Epithelial cell of alveolus of lung (primary cell): ENCODE measurements around the gene TMEM82. TPM values are rescaled to one million over a fixed set of nuclear protein-coding genes. Genes with fewer than 3 reads are reported as not detected.

Experiments
- total RNA-seq: library from RNA; depleted of rRNA; stranded (reverse); fragments of >200 nt; gene quantifications from 2 replicates; pipeline ENCODE4 v1.2.1, GENCODE V29; 2015

TMEM82 gene
- not detected in 2 replicates for total RNA-seq

DNA sequence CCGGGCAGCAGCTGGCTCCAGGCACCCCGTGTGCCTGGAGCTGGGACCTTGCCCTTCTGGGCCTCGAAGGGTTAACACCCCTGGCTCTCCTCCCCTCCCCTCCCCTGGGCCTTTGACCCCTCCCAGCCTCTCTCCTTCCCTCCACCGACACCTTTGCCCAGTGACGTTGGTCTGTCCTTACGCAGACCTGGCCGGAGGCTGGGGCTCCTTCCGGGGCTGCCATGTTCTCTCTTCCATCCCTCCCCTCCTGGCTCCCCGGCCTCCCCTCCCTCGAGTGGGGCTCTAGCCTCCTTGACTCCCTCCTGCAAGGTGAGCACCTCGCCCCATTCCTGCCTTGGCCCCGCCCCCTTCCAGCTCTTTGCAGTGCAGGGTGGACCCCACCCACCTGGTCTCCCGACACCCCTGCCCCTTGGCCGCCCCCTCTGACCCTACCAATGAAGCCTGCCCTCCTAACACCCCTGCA is at the start of gene TMEM82:
TSS of gene TMEM82 (plus strand) at position 161 of the 463 bp plus-strand sequence. CDS start at position 222, 61 bp downstream.

DNA sequence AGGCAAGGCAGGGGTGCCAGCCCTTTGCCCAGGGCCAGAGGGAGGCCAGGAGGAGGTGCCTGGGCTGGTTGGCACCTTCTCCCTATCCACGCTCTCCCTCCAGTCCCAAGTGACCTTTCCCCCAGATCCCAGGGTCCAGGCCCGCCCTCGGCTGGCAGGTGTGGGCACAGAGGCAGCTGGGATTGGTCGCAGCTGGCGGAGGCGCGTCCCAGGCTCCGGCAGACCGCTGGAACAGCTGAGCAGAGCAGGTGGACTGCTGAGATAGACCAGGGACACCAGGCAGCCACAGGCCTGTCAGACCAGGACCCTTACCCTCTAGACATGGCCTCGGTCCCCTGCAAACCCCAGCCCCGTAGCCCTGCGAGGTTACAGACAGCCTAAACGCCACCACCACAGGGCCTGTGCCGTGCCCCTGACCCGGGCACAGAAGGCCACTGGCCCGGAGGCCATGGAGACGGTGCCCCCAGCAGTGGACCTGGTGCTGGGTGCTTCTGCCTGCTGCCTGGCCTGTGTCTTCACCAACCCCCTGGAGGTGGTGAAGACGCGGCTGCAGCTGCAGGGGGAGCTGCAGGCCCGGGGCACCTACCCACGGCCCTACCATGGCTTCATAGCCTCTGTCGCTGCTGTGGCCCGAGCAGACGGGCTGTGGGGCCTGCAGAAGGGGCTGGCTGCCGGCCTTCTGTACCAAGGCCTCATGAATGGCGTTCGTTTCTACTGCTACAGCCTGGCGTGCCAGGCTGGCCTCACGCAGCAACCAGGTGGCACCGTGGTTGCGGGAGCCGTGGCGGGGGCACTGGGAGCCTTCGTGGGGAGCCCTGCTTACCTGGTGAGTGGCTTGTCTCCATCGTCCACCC is 6.0 kb upstream of the TMEM82 start, which contains the start of gene SLC25A34:
TSS of gene SLC25A34 (plus strand) at position 221 of the 854 bp plus-strand sequence. CDS start at position 449, 228 bp downstream.

DNA sequence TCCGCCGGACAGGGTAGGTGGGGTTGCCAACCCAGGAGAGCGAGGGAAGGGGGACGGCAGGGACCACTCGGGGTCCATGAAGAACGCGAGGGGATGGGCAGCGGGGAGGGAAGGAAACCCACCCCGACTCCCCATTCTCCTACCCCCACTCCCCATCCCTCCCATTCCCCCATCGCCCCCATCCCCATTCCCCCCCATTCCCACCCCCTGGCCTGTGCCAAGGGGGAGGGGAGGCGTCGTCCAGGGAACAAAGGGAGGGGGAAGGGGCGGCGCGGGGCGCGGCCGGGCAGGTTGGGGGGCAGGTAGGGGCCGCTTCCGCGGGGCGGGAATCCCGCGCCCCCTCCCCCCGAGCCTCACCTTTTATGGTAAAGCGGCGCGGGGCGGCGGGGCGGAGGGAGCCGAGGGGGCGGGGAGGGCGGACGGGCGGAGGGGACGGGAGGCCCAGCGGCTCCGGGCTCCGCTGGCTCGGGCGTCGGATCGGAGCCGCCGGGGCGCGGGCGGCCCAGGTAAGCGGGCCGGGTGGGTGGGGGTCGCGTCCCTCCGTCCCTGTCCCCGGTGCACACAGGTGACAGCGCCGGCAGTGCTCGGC is 16.1 kb downstream of the TMEM82 start, which contains the start of gene FBLIM1:
TSS of gene FBLIM1 (plus strand) at position 453 of the 589 bp plus-strand sequence. CDS start 6,189 bp downstream, outside the sequence.

Other genes starting within 250 kb of the TMEM82 start
- 6.0 and 9.1 TPM in 2 replicates for gene CASP9, start 218.3 kb upstream of the TMEM82 start, total RNA-seq
- 10.6 and 20.2 TPM in 2 replicates for gene DNAJC16, start 215.7 kb upstream of the TMEM82 start, total RNA-seq
- gene AGMAT, start 157.4 kb upstream of the TMEM82 start, total RNA-seq: 0.16 and 1.7 TPM in 2 replicates
- gene DDI2, start 125.0 kb upstream of the TMEM82 start, total RNA-seq: 8.3 and 8.4 TPM in 2 replicates
- gene PLEKHM2, start 58.2 kb upstream of the TMEM82 start, total RNA-seq: 30.4 and 47.3 TPM in 2 replicates
- gene SLC25A34, start 6.2 kb upstream of the TMEM82 start, total RNA-seq: 0.26 and 0.96 TPM in 2 replicates
- gene FBLIM1, start 16.3 kb downstream of the TMEM82 start, total RNA-seq: 114 and 120 TPM in 2 replicates
- gene UQCRHL, start 65.2 kb downstream of the TMEM82 start, total RNA-seq: 0.91 and 3.1 TPM in 2 replicates
- gene SPEN, start 105.2 kb downstream of the TMEM82 start, total RNA-seq: 9.7 and 20.3 TPM in 2 replicates
- 22.0 and 23.4 TPM in 2 replicates for gene ZBTB17, start 233.6 kb downstream of the TMEM82 start, total RNA-seq